ENCODE data around the gene HIRIP3.

DNA sequence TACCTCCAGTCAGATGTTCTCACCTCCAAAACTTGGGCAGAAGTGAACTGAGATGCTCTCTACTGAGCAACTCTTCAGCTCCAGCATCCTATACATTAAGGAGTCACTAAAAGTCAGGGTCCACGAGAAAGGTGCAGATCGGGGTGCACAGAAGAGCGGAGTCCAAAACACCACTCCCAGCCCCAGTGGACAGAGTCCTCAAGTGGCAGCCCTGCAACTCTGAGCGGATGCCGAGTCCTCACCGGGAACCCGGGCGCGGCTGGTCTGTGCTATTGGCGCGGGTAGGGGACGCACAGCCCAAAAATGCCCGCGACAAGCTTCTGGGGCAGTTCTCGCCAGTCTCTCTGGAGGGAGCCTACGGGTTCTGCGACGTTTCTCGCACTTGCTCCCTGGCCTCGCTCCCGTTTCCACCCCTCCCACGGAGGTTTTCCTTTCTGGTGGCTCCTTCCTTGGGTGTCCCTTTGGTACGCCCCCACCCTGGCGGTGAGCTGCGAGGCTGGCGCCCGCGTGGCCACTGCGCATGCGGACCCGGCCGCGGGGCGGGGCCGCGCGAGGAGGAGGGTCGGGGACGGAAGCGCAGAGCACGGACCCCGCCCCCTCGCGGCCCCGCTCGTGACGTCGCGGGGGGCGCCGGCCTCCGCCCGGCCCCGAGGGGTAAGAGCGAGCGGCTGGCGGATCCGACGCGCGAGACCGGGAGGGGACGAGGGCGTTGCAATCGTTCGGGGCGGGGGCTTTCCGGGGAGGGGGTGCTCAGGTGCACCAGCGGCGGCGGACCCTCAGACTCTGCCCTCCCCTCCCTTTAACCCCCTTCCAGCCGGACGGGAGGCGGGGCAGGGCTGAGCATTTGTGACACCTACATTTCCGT is 33.7 kb downstream of the HIRIP3 start, which contains the start of gene TMEM219:
- TF ChIP-seq EZH2 (IDR thresholded peaks at IDR 0.05; ENCODE audit: insufficient read depth, poor library complexity, severe bottlenecking) (no peak), EZH2phosphoT487 (IDR thresholded peaks at IDR 0.05; ENCODE audit: insufficient read depth, low read depth) (no peak)

Data from GM23248 (cell line).